WTC11 (cell line): Measurements from ENCODE around the gene CALCR. TPM values are rescaled to one million over a fixed set of nuclear protein-coding genes. Genes with fewer than 3 reads are reported as not detected.

Source experiments
- ATAC-seq: fragments of 200-7000 bp; cut with Tn5 transposase; 2 replicates; pipeline ENCODE4 v1.10.0; 2021; ENCODE audit warnings: mild to moderate bottlenecking, moderate library complexity
- CTCF ChIA-PET: fragments of 300-600 bp; sonication (Branson Sonifier 250); formaldehyde crosslinking; loops from one replicate; lab custom pipeline; 2021; ENCODE audit warnings: antibody characterized with exemption; lab: Charles Lee
- POLR2A ChIA-PET: fragments of 350-600 bp; sonication (Branson Sonifier 250); formaldehyde crosslinking; loops from one replicate; lab custom pipeline; 2021; ENCODE audit warnings: antibody characterized with exemption; lab: Charles Lee
- DNase-seq: peaks from one replicate; pipeline ENCODE4 v3.0.0; 2021; ENCODE audit warnings: low spot score
- H3K27ac Mint-ChIP-seq: 2 replicates; pipeline ENCODE4 v1.8.0; 2021; ENCODE audit warnings: mixed read lengths
- H3K27me3 Mint-ChIP-seq: 2 replicates; pipeline ENCODE4 v1.8.0; 2021; ENCODE audit warnings: low read depth, mild to moderate bottlenecking, moderate library complexity, mixed read lengths
- H3K36me3 Mint-ChIP-seq: 2 replicates; pipeline ENCODE4 v1.8.0; 2021; ENCODE audit warnings: mixed read lengths
- H3K4me1 Mint-ChIP-seq: 2 replicates; pipeline ENCODE4 v1.8.0; 2022; ENCODE audit warnings: mixed read lengths
- H3K4me3 Mint-ChIP-seq: 2 replicates; pipeline ENCODE4 v1.8.0; 2021; ENCODE audit warnings: mild to moderate bottlenecking, moderate library complexity, mixed read lengths
- H3K9me3 Mint-ChIP-seq: 2 replicates; pipeline ENCODE4 v1.8.0; 2021; ENCODE audit warnings: mixed read lengths
- AR ChIP-seq: fragments of 250-450 bp; sonication (Bioruptor Pico); IDR thresholded peaks from 2 replicates; pipeline ENCODE4 v1.9.0; 2021; ENCODE audit warnings: mild to moderate bottlenecking
- ATF3 ChIP-seq: sonication (generic); formaldehyde crosslinking; conservative IDR thresholded peaks from 2 replicates; pipeline ENCODE4 v1.8.1; 2022; ENCODE audit warnings: mild to moderate bottlenecking, missing genetic modification reagents
- ETV6 ChIP-seq: sonication (generic); formaldehyde crosslinking; IDR thresholded peaks from 2 replicates; pipeline ENCODE4 v1.8.1; 2022; ENCODE audit warnings: mild to moderate bottlenecking, missing genetic modification reagents
- IRF1 ChIP-seq: sonication (generic); formaldehyde crosslinking; IDR thresholded peaks from 2 replicates; pipeline ENCODE4 v1.8.0; 2023; ENCODE audit warnings: missing genetic modification reagents
- JUN ChIP-seq: sonication (generic); formaldehyde crosslinking; IDR thresholded peaks from 2 replicates; pipeline ENCODE4 v1.8.0; 2023; ENCODE audit warnings: mild to moderate bottlenecking, missing genetic modification reagents
- MLX ChIP-seq: sonication (generic); formaldehyde crosslinking; IDR thresholded peaks from 2 replicates; pipeline ENCODE4 v1.8.1; 2023; ENCODE audit warnings: mild to moderate bottlenecking, missing genetic modification reagents, moderate library complexity
- NR2C2 ChIP-seq: sonication (generic); formaldehyde crosslinking; IDR thresholded peaks from 2 replicates; pipeline ENCODE4 v1.8.0; 2022; ENCODE audit warnings: mild to moderate bottlenecking, missing genetic modification reagents
- PRDM15 ChIP-seq: sonication (generic); formaldehyde crosslinking; IDR thresholded peaks from 2 replicates; pipeline ENCODE4 v1.8.0; 2022; ENCODE audit warnings: missing genetic modification reagents
- PREB ChIP-seq: sonication (generic); formaldehyde crosslinking; IDR thresholded peaks from 2 replicates; pipeline ENCODE4 v1.8.1; 2022; ENCODE audit warnings: mild to moderate bottlenecking, missing genetic modification reagents, moderate library complexity, borderline replicate concordance
- USF1 ChIP-seq: sonication (generic); formaldehyde crosslinking; IDR thresholded peaks from 2 replicates; pipeline ENCODE4 v1.8.0; 2022; ENCODE audit warnings: mild to moderate bottlenecking, missing genetic modification reagents
- ZBTB21 ChIP-seq: sonication (generic); formaldehyde crosslinking; IDR thresholded peaks from 2 replicates; pipeline ENCODE4 v1.8.1; 2023; ENCODE audit warnings: mild to moderate bottlenecking, missing genetic modification reagents, borderline replicate concordance
- ZNF121 ChIP-seq: sonication (generic); formaldehyde crosslinking; IDR thresholded peaks from 2 replicates; pipeline ENCODE4 v1.8.0; 2023; ENCODE audit warnings: missing genetic modification reagents
- ZNF263 ChIP-seq: sonication (generic); formaldehyde crosslinking; IDR thresholded peaks from 2 replicates; pipeline ENCODE4 v1.8.1; 2022; ENCODE audit warnings: low read depth, mild to moderate bottlenecking, moderate library complexity, missing genetic modification reagents
- ZNF317 ChIP-seq: sonication (generic); formaldehyde crosslinking; IDR thresholded peaks from 2 replicates; pipeline ENCODE4 v1.8.1; 2023; ENCODE audit warnings: low read depth, mild to moderate bottlenecking, moderate library complexity, missing genetic modification reagents, borderline replicate concordance
- ZSCAN18 ChIP-seq: fragments of 250-450 bp; sonication (Bioruptor Pico); IDR thresholded peaks from 2 replicates; pipeline ENCODE4 v2.1.2; 2022; ENCODE audit warnings: mild to moderate bottlenecking, moderate library complexity
- total RNA-seq: library from RNA; stranded (reverse); gene quantifications from 3 replicates; pipeline ENCODE4 v1.2.3, GENCODE V29; 2021

Gene CALCR
- total RNA-seq, 1 experiment from 2014 or later, result 0.81 TPM

- TF ChIP-seq IRF1 (CRISPR knock-in tag) (no peak), NR2C2 (CRISPR knock-in tag) (no peak), ATF3 (CRISPR knock-in tag) (no peak), ZNF263 (CRISPR knock-in tag) (no peak), JUN (CRISPR knock-in tag) (no peak), PREB (CRISPR knock-in tag) (no peak), PRDM15 (no peak), ETV6 (CRISPR knock-in tag) (no peak), ZBTB21 (CRISPR knock-in tag) (no peak), USF1 (CRISPR knock-in tag) (no peak), ZNF317 (no peak), ZSCAN18 (no peak)
- Mint-ChIP-seq H3K27me3 (no peaks in the 10 kb centered on the region), H3K4me1 (peaks cover 9% of the 10 kb centered on the region), H3K36me3 (no peaks in the 10 kb centered on the region), H3K27ac (no peak overlapping the region), H3K9me3 (peaks cover 11% of the 10 kb centered on the region; the same call in 1 of the 2 replicates), H3K4me3 (no peak overlapping the region)
- ChIA-PET POLR2A (no interaction called here), CTCF (interaction anchor here (0.8 kb wide), 1 partner anchor 168 kb away, joined by 3 read pairs; no protein-coding TSS in a partner anchor)
- ATAC-seq (no peak), DNase-seq (no peak)
Observed at GRCh38 chr7:93378131-93378760, 196.3 kb downstream of the CALCR start.

- H3K4me3 Mint-ChIP-seq, result no peak overlapping the region
- TF ChIP-seq ZNF121 (CRISPR knock-in tag), result no peak
- peak; percentile 27; the same call in 1 of the 2 replicates for TF ChIP-seq PRDM15
- TF ChIP-seq MLX, result no peak
- no peak for TF ChIP-seq AR
- H3K9me3 Mint-ChIP-seq, result peaks cover 12% of the 10 kb centered on the region
- H3K27ac Mint-ChIP-seq, result no peak overlapping the region
- DNase-seq (no peak), ATAC-seq (no peak)
- CTCF ChIA-PET, result interaction anchor here (1.7 to 1.8 kb wide), 3 partner anchors 12 to 130 kb away, joined by 5 to 16 read pairs (median 14); no protein-coding TSS in a partner anchor
- H3K4me1 Mint-ChIP-seq, result peaks cover 9% of the 10 kb centered on the region
- H3K27me3 Mint-ChIP-seq, result no peaks in the 10 kb centered on the region
- POLR2A ChIA-PET, result no interaction called here
- H3K36me3 Mint-ChIP-seq, result 0 out of 2 replicates have a peak, but pooled peaks cover 2% of the 10 kb centered on the region
Observed at GRCh38 chr7:93375603-93376002, 198.9 kb downstream of the CALCR start.
